GM21515 (cell line): Measurements from ENCODE around the gene NKX6-2.
"Not testable (repeated sequence)": the region's sequence is repeated elsewhere in the genome, so short reads cannot be mapped to it uniquely, and the experiment has no call there.

Experiments
- ATAC-seq: cut with Tn5 transposase; IDR thresholded peaks from one replicate; pipeline ENCODE4 v1.9.1; 2021; ENCODE audit not compliant: unreplicated experiment

NKX6-2 gene

DNA sequence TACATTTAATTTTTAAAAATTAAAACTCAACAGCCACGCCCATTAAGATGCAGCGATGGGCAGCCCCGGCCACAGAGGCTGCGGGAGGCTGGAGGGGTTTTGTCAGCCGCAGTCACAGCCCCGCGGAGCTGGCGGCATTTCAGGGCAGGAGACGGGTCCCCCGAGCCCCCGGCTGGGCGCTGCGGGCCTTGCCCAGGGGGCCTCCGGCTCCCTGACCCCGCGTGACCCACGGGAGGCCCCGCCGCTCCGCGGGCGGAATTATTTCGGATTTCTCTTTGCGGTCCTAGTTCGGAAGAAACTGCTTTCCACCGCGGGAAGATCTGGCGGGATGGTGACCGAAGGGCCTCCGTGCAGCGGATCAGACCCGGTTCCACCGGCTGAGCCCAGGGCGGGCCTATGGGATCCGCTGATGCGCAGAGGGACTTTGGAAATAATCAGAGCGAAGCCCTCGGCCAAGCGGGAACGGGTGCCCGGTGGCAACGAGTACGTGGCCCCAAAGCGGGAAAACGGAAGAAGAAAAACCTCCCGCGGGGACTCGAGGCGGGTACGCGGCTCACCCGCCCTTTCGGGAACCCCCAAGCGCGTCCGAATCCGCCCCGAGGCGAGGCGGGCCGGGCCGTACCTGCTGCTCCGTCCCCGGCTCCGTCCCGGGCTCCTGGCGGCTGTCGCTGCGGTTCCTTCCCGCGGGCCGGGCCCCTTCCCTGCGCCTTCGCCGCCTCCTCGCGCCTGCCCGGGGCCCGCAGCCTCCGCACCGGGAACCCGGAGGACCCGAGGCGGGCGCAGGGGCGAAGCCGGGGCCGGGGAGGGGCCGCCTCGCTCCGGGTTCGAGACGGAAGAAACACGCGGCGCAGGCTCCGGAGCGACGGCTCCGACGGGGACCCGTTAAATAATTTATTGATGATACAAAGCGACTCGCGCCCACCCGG is 1.7 kb downstream of the NKX6-2 start:
- no peak for ATAC-seq

DNA sequence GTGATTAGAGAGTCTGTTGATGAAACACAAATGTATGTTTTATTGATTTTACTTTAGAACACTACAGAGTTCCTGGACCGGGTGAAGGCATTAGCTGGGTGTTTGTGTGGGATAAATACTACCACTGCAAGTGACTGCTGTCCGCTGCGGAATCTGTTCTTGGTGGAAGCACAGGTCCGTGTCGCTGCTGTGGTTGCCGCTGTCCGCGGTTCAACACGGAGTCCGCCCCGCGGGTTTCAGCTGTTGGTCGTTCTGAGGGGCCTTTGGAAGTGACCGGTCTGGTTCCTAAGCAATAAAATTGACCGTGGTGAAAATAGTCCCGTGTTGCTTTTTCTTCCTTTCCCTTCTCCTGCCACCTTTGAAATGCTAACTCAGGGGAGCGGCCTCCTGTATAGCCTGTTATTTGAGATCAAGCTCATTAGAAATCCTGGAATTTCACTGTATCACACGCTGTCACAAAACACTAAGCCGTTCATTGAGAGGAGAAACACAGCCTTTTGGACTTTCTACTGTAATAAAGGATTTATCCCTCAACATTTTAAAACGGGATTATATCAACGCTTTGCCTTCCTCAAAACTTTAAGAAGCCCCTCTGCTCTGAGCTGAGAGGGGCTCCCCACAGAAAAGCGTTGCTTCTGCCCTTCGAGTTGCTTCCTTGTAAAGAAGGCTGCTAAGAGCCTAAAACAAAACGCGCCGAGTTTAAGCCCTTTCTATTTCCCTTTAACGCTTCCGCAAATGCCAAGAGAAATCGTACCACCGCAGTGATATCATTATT is 2.6 kb downstream of the NKX6-2 start:
- ATAC-seq: no peak

DNA sequence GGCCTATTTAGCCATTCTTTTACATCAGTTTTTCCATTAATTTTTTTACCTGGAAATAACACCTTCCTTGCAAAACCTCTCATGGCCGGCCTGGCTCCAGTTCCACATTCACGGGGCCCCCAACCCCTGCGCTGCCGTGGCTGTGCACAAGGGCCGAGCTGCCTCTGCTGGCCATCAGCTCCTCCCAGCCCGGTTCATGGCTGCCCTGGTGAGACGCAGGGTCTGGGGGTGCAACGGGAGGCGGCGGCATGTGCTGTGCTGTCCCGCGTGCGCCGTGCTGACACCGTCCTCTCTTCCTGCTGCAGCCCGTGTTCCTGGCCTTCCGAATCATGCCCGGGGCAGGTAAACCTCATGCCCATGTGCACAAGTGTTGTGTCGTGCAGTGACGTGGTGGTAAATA is 4.4 kb downstream of the NKX6-2 start:
- ATAC-seq: no peak

DNA sequence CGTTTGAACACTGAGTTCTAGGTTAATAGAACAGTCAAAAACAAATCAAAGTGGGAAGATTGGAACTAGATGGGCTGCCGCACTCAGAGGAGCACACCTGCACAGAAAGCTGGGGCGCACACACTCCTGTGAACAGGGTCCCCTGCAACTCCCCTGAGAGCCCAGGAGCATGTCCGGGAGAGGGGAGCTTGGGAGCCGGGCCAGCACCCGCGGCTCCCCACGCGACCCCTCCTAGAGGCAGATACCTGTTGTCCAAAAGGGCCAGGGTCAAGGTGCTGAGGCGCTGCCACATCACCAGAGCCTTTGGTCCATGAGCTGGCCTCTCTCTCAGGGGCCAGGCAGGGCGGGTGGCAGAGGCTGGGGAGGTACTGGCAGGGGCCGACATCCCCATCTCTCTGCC is 5.6 kb downstream of the NKX6-2 start:
- ATAC-seq: no peak

DNA sequence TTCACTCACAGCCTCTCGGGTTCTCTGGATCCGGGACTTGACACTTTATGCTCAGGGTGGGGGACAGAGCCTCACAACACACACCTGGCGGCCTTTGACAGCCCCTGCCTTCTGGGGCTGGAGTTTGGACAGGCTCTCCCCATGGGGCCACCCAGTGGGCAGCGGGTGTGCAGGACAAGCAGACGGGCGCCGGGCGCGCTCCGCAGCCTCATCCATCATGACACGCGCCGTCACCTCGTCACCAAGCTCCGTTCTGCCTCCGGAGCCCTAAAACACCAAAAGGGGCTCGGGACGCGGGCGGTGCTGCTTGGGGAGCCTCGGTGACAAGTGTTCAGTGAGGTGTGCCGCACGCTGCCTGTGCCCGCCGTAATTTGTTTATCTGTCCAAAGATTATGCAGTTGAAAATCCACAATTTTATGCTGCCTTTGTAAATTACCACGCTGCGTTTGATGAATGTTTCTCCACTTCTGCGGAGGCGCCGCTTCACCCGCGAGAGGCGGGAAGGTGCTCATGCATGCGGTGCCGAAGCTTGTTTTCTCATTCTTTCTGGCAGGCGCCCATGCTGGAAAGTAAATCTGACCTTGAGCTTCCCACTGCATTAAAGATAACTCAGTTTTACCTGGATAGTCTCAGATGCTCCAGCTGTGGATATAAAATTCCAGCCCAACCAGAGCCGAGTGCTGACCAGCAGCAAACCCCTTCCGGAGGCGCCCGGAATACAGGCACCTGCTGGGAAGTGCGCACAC is 6.2 kb downstream of the NKX6-2 start:
- no peak for ATAC-seq

DNA sequence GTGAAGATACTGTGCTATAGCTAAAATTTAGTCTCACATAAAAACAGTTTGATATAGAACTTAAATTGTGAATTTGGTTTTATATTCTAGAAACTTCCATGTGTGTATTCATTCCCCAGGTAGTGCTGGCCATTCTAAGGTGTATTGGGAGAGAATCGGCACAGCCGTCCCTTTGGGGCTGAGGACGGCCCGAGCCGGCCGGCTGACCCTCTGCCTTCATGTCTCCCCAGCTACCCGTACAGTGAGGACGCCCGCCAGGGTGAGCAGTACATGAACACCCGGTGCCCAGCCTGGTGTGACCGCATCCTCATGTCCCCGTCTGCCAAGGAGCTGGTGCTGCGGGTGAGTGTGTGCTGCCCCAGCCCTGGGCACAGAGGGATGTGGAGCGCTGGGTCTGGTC is 8.5 kb downstream of the NKX6-2 start:
- ATAC-seq: no peak

DNA sequence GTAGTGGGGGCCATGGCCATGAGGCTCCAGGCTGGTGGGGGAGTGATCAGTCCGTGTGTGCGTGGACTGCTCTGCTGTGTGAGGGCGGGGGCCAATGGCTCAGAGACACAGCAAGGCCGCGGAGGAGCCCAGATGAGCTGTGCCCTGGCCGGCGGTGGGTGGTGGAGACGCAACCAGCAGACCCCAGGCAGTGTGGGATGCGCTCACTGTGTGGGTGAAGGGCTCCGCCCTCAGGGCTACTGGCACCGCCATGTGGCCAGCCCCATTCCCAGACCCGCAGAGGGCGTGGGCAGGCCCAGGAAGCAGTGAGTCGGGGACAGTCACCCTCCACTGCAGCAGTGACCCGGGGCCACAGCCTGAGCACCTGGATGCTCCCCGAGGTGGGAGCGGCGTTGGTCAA is 9.1 kb downstream of the NKX6-2 start:
- no peak for ATAC-seq

DNA sequence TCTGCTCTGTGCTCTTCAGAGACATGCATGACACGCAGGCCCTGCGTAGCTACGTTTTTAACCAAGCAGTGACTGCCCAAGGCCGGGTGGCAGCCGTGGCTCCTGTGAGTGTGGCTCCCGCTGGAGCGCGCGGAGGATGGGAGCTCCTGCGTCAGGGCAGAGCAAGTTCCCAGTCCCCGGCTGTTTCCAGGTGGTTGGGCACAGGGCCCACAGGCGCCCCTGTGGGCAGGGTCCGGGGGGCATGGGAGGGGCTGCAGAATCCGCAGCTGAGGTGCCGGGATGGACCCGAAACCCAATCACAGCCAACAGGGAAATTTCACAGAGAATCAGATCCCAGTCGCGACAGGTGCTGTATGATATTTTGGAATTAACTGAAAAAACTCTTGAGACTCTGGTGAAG is 9.8 kb downstream of the NKX6-2 start:
- no peak for ATAC-seq

DNA sequence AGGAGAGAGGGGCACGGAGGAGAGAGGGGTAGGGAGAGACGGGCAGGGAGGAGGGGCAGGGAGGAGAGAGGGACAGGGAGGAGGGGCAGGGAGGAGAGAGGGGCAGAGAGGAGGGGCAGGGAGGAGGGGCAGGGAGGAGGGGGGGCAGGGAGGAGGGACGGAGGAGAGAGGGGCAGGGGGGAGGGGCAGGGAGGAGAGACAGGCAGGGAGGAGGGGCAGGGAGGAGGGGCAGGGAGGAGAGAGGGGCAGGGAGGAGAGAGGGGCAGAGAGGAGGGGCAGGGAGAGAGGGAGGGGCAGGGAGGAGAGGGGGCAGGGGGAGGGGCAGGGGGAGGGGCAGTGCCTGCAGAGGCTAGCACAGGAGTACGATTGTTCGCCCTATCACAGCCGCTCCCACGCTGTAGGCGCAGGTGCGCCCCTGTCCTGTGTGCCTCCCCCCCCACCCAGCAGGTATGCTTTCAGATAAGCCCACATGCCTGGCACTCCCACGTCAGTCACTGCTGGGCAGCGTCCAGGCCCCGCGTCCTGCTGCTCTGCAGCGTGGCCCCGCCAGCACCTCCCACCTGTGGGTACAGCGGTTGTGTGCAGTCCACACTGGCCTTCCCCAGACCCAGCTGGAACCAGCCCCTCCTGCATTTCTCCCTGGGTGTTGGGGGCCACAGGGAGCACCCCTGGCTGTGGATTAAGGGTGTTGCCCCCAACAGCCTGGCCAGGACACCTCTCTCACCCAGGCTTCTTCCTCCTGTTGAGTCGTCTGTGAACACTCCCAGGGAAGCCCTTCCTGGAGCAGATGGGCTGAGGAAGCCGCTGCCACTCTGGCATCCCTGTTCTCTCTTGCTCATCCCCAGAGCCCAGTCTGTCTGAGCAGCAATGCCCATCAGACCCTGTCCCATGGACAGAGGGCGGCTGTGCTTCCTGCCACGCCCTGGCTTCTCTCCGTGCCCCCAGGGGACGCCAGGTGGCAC is 10.8 kb downstream of the NKX6-2 start:
- ATAC-seq: no peak

DNA sequence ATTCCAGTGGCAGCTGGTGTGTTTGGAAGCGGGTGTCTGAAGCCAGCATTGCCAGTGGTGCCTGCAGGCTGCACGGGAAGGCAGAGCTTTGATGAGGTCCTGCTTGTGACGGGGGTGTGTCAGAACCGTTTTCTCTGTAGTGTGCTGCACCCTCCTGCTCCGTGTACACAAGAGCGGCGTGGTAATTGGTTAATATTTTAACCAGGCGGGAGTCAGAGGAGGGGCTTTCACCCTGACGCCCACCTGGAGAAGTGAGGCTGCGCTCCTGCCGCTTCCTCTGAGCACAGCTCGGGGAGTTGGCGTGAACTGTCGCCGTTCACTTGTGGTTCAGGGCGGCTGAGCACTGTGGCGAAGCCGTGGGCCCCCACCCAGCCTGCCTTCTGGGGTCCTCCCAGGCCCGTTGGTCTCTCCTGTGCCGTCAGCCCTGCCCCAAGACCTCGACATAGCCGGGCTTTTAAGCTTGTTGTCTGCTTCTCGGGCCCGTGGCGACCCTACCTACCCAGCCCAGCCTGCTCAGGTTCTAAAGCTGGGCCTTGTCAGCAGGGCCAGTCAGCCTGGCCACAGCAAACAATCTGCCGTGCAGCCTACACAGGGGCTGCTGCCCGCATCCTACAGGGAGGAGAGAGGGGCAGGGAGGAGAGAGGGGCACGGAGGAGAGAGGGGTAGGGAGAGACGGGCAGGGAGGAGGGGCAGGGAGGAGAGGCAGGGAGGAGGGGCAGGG is 11.6 kb downstream of the NKX6-2 start:
- no peak for ATAC-seq

DNA sequence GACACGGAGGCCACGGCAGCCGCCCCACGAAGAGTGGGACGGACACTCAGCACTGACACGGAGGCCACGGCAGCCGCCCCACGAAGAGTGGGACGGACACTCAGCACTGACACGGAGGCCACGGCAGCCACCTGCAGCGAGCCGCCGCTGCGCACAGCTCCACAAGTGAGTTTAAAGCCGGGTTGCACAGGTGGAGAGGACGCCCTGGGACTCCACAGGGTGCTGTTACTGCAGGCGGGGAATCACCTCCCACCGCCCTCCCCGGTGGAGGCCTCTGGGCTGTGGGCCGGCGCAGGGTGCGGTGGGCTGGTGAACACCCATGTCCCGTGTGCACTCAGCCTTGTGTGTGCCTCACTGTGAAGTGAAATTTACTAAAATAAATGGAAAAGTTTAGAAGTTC is 13.1 kb downstream of the NKX6-2 start:
- not testable (repeated sequence) for ATAC-seq

DNA sequence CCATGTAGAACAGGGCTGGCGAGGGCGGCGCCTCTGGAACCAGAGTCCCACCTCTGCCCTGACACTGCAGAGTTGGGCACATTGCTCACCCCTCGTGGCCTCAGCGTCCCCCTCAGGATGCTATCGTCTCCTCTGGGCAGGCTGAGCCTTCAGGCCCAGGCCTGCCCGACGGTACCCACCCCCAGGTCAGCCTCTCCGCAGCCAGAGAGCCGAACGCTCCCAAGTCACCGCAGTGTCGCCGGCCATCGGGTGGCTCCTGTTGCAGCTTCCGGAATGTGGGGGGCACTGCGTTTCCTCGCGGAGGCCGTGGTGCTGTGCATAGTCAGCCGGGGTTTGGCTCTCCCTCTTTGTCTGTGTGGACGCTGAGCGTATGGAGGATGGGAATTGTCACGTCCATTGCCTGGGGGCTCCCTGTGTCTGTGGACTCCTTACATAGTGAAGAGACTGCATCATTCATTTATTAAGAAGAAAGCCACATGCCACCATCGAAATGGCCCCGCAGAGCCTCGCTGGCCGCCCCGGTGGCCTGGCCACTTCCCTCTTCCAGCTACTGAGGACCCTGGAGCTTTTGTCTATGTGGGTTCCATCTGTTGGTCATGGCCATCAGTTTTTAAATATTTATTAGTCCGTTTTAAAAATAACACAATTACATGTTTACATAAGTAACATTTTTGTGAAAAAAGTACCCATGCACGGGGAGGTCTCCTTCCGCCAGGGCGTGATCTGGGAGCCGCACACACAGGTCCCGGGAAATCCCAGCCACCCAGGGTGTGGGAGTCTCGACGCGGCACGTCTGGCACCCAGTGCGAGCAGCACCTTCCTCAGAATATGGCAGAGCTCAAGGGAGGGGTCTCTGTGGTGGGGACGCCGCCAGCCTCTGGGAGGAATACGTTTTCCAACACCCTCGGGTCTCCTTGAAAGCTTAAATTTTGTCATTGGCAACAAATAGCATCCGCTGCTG is 15.6 kb downstream of the NKX6-2 start:
- no peak for ATAC-seq

DNA sequence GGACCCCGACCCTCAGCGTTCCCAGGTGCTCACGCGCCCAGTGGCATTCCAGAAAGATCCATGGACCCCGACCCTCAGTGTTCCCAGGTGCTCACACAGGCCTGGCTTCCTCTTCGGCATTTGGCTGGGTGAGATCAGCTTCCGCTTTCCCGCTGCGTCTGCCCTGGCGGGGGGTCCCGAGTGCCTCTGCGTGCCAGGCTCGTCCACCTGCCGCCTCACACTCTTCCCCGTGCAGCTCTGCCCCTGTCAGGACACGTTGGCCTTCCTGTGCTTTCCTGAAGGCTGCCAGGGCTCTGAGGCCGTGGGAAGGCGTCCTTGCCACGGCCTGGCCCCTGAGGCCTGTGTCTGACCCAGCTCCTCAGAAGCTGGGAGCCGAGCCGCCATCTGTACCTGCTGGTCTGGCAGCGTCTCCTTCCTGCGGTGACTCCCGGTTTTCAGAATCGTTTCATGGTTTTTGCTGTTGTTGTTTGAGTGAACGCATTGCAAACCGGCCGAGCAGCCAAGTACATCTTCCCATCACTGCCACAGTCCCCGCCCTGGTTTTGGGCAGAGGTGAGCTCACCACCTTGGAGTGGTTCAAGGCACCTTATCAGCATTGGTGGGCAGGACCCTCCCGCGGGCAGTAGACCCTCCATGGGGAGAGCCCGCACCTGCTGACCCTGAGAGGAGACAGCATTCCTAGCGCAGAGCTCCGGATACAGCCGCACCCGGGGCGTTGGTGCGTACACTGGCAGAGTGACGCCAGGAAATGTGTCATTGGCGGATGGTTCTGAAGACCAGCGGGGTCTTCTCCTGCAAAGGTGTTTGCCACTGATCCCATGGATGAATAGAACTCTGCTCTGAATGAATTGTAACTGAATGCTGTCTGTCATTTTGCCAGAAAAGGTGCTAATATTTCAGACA is 17.4 kb downstream of the NKX6-2 start:
- no peak for ATAC-seq

DNA sequence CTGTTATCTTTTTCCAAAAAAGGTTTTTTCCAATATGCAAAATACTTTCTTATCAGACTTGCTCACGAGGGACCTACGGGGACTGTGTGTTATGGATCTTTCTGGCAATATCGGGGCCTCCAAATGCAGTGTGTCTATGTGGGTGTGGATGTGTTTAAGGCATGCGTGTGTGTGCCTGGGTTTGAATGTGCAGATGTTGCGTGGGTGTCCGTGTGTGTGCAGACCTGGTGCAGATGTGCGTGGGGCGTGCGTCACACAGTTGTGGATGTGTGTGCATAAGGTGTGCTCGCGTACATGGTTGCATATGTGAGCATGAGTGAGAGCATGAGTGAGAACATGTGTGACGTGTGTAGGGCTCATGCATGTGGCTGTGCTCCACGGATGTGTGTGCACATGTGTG is 19.7 kb downstream of the NKX6-2 start:
- no peak for ATAC-seq

DNA sequence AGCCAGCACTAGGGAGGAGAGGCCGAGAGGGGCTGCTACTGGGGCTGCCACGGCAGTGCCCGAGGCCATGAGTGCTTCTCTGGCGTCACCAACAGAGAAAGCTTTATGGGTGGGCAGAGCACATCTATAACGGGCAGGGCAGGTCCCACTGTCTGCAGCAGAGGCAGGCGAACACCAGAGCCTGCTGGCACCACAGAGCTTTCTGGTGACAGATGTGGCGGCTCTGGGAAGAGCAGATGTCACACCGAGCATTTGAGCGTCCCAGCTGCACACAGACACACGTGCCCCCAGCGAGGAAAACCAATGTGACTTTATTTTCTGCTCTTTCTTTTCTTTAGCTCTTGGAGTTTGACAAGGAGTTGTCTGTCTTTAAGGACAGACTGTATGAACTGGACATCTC is 20.5 kb downstream of the NKX6-2 start:
- no peak for ATAC-seq

DNA sequence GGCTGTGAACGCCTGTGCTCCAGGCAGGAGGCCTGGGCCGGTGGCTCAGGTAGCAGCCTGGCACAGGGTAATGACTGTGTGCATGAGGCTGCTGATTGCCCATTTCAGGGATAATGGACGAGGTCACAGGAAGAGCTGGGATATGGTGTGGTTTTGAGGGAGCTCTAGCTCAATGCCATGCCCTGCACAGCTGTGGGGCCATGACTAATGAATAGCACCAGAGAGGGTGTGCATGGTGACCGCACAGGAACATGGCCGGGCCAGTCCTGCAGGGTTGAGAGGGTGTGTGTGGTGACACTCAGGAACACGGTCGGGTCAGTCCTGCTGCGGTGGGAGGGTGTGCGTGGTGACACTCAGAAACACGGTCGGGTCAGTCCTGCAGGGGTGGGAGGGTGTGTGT is 21.8 kb downstream of the NKX6-2 start:
- no peak for ATAC-seq

DNA sequence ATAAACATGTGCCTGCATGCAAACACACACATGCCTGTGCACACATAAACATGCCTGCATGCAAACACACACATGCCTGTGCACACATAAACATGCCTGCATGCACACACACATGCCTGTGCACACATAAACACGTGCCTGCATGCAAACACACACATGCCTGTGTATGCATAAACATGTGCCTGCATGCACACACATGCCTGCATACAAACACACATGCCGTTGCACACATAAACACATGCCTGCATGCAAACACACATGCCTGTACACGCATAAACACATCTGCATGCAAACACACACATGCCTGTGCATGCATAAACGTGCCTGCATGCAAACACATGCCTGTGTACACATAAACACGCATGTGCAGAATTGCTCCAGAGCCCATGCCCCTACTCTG is 22.4 kb downstream of the NKX6-2 start:
- ATAC-seq: no peak

DNA sequence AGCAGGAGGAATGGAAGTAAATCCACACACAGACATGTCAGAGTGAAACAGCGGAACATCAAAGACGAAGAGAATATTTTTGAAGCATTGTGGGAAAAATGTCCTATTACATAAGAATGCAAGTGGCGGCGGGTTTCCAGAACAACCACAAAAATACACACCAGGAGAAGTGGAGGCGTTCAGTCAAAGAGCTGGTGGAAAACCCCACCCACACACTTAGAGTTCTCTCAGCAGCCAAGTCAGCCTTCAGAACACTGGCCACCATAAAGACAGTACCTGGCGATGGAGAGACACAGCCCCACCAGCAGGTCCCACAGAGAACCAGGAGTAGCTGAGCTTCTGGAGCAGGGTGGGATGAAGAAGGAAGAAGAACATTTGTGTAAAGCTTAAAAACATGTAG is 23.7 kb downstream of the NKX6-2 start:
- no peak for ATAC-seq
